CD4-positive, CD25-positive, alpha-beta regulatory T cell (primary cell): ENCODE measurements around the gene SLC6A6. TPM values are rescaled to one million over a fixed set of nuclear protein-coding genes. Genes with fewer than 3 reads are reported as not detected.
A peak's percentile ranks its signal among the peaks of the same experiment; 100 is the strongest.

Experiments
- ATAC-seq, 2 donors: fragments of 150-1000 bp; cut with Tn5 transposase; one replicate each; pipeline ENCODE4 v1.10.0; 2021; ENCODE audit warnings: low read depth in 2 of 2, moderate number of reproducible peaks in 2 of 2, moderate library complexity in 1 of 2
- DNase-seq, 3 donors: peaks; one replicate each; pipeline versions ENCODE4 v3.0.0 to v3.0.0-alpha.2; 2012 to 2022; ENCODE audit warnings: mixed read lengths in 1 of 3
- H3K27ac ChIP-seq: one replicate; pipeline ENCODE4 v1.7.0; 2013; ENCODE audit warnings: mild to moderate bottlenecking, low read length; ENCODE audit not compliant: insufficient read depth, poor library complexity, severe bottlenecking
- H3K27me3 ChIP-seq: one replicate; pipeline ENCODE4 v1.7.0; 2013; ENCODE audit warnings: low read length; ENCODE audit not compliant: control insufficient read depth, insufficient read depth
- H3K36me3 ChIP-seq: one replicate; pipeline ENCODE4 v1.7.0; 2013; ENCODE audit warnings: mild to moderate bottlenecking, low read length, moderate library complexity; ENCODE audit not compliant: control insufficient read depth, insufficient read depth
- H3K4me1 ChIP-seq: 2 replicates; pipeline ENCODE4 v1.7.0; 2013; ENCODE audit warnings: mild to moderate bottlenecking, low read length; ENCODE audit not compliant: insufficient read depth, control insufficient read depth, poor library complexity, severe bottlenecking
- H3K4me3 ChIP-seq: one replicate; pipeline ENCODE4 v1.7.0; 2013; ENCODE audit warnings: low read depth, mild to moderate bottlenecking, low read length, moderate library complexity
- H3K9me3 ChIP-seq, 2 experiments: 1 replicate in 1 of 2; 2 replicates in 1 of 2; pipeline ENCODE4 v1.7.0; 2013; ENCODE audit warnings: low read length in 2 of 2, mild to moderate bottlenecking in 1 of 2, moderate library complexity in 1 of 2; ENCODE audit not compliant: control insufficient read depth in 2 of 2
- H3K27ac Mint-ChIP-seq, 3 donors: one replicate each; pipeline ENCODE4 v1.8.0; 2020 to 2022; ENCODE audit warnings: mild to moderate bottlenecking in 3 of 3, mixed read lengths in 3 of 3, moderate library complexity in 2 of 3
- H3K27me3 Mint-ChIP-seq: one replicate; pipeline ENCODE4 v1.8.0; 2022; ENCODE audit warnings: mild to moderate bottlenecking, mixed read lengths
- H3K36me3 Mint-ChIP-seq: one replicate; pipeline ENCODE4 v1.8.0; 2020; ENCODE audit warnings: mixed read lengths
- H3K4me1 Mint-ChIP-seq, 4 donors: one replicate each; pipeline ENCODE4 v1.8.0; 2020 to 2022; ENCODE audit warnings: mixed read lengths in 4 of 4, mild to moderate bottlenecking in 1 of 4
- H3K4me3 Mint-ChIP-seq, 4 donors: one replicate each; pipeline ENCODE4 v1.8.0; 2020 to 2022; ENCODE audit warnings: mild to moderate bottlenecking in 4 of 4, mixed read lengths in 4 of 4, moderate library complexity in 3 of 4
- H3K9me3 Mint-ChIP-seq, 7 donors: one replicate each; pipeline ENCODE4 v1.8.0; 2020 to 2022; ENCODE audit warnings: mixed read lengths in 7 of 7, mild to moderate bottlenecking in 3 of 7, moderate library complexity in 2 of 7
- polyA plus RNA-seq, 4 donors: library from polyadenylated mRNA; unstranded; fragments of 300-500 nt; fragmentation: Illumina TruSeq; gene quantifications; one replicate each; pipeline ENCODE4 v1.2.3, GENCODE V29; 2021
- total RNA-seq: library from RNA; stranded (reverse); gene quantifications from one replicate; pipeline ENCODE4 v1.2.3, GENCODE V29; 2022

The SLC6A6 gene
- total and polyA plus RNA-seq, 5 donors from 2014 or later: 6.9 to 73.3 (median 9.1) TPM

DNA sequence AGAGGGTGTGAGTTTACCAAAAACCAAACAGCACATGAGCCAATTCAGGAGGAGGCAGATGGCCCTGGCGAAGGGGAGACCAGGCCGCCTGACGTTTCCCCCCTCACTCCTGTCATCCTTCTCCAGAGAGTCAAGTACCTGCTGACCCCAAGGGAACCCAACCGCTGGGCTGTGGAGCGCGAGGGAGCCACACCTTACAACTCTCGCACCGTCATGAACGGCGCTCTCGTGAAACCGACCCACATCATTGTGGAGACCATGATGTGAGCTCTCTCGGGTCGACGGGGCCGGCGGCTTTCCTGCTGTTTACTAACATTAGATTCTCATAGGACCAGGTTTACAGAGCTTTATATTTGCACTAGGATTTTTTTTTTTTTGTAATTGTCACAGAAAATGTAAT, 82.3 kb downstream of the SLC6A6 start:
- Mint-ChIP-seq H3K36me3 (peaks cover 46% of the 10 kb centered on the region), H3K9me3 (no peaks in the 10 kb centered on the region), H3K27ac (peak overlapping the region in 1 of 3 donors; percentile 63)

GRCh38 chr3:14485981-14486380, 83.6 kb downstream of the SLC6A6 start:
- no peak overlapping the region for H3K4me3 Mint-ChIP-seq
- ATAC-seq (no peak), DNase-seq (no peak)
- peaks cover 0 to 3% (median 0%) of the 10 kb centered on the region in 4 donors for H3K4me1 Mint-ChIP-seq
- peaks cover 49% of the 10 kb centered on the region for H3K36me3 Mint-ChIP-seq
- Histone ChIP-seq H3K27ac (no peak overlapping the region), H3K36me3 (peaks cover 71% of the 10 kb centered on the region), H3K4me1 (no peaks in the 10 kb centered on the region), H3K27me3 (no peaks in the 10 kb centered on the region), H3K9me3 (no peaks in the 10 kb centered on the region), H3K4me3 (no peak overlapping the region)
- H3K9me3 Mint-ChIP-seq: no peaks in the 10 kb centered on the region
- H3K27ac Mint-ChIP-seq: peak overlapping the region in 1 of 3 donors; percentile 83
- H3K27me3 Mint-ChIP-seq: no peaks in the 10 kb centered on the region

More for the DNA sequence above, 82.3 kb downstream of the SLC6A6 start:
- no peak overlapping the region for H3K27ac ChIP-seq
- H3K4me1 Mint-ChIP-seq: peaks cover 0 to 3% (median 0%) of the 10 kb centered on the region in 4 donors
- ATAC-seq: no peak
- no peak for DNase-seq
- no peaks in the 10 kb centered on the region for H3K9me3 ChIP-seq
- H3K27me3 Mint-ChIP-seq: no peaks in the 10 kb centered on the region
- H3K27me3 ChIP-seq: no peaks in the 10 kb centered on the region
- H3K4me3 ChIP-seq: no peak overlapping the region
- H3K4me3 Mint-ChIP-seq: no peak overlapping the region
- peaks cover 83% of the 10 kb centered on the region for H3K36me3 ChIP-seq
- H3K4me1 ChIP-seq: no peaks in the 10 kb centered on the region

DNA sequence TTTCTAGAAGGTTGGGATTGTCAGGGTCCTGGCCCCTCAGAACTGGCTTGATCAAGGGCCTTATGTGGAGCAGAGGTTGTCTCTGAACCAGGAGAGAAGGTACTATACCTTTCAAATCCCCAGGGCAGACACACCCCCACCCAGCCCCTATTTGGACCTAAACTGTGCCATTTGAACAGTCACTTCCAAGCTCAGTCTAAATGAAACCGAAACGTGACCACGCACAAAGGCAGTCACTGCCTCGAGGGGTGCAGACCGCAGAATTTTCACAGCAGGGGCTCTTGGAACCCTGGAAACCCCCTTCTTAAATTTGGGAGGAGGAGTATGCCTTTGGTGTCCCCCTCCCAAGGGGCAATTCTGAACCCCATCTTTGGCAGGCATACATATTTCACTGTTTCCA, 84.1 kb downstream of the SLC6A6 start:
- H3K4me3 Mint-ChIP-seq: no peak overlapping the region
- no peaks in the 10 kb centered on the region for H3K27me3 ChIP-seq

DNA sequence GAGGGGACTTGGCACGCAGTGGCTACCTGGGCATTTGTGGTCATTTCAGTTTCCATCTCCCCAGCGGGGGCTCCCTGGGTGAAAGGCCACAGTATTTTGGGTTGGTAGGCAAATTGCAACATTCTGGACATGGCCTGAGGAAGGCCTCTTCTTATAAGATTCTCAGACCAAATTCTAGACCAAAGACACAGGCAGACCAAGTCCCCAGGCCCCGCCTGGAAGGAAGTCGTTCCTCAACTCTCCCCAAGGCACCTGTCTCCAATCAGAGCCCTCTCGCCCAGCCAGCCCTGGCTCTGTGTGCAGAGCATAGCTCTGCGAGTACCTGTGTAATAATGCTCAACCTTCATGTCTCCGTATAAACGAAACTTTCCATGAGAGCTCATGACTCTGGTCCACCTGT, 84.7 kb downstream of the SLC6A6 start:
- H3K27ac Mint-ChIP-seq: peak overlapping the region; percentile 22 to 83 (median 34)
- Histone ChIP-seq H3K27ac (no peak overlapping the region), H3K36me3 (peaks cover 62% of the 10 kb centered on the region), H3K9me3 (no peaks in the 10 kb centered on the region), H3K4me3 (no peak overlapping the region), H3K4me1 (no peaks in the 10 kb centered on the region), H3K27me3 (no peaks in the 10 kb centered on the region)
- H3K4me1 Mint-ChIP-seq: peaks cover 0 to 3% (median 0%) of the 10 kb centered on the region in 4 donors
- H3K4me3 Mint-ChIP-seq: no peak overlapping the region
- peaks cover 42% of the 10 kb centered on the region for H3K36me3 Mint-ChIP-seq
- no peaks in the 10 kb centered on the region for H3K9me3 Mint-ChIP-seq
- H3K27me3 Mint-ChIP-seq: no peaks in the 10 kb centered on the region
- ATAC-seq: no peak
- DNase-seq: no peak

More for the DNA sequence above, 84.1 kb downstream of the SLC6A6 start:
- no peaks in the 10 kb centered on the region for H3K9me3 ChIP-seq
- H3K4me1 ChIP-seq: no peaks in the 10 kb centered on the region
- ATAC-seq: no peak
- Mint-ChIP-seq H3K4me1 (peaks cover 0 to 3% (median 0%) of the 10 kb centered on the region in 4 donors), H3K9me3 (no peaks in the 10 kb centered on the region), H3K27ac (peak overlapping the region; percentile 20 to 83 (median 34)), H3K27me3 (no peaks in the 10 kb centered on the region), H3K36me3 (peaks cover 46% of the 10 kb centered on the region)
- no peak overlapping the region for H3K27ac ChIP-seq
- H3K4me3 ChIP-seq: no peak overlapping the region
- peaks cover 68% of the 10 kb centered on the region for H3K36me3 ChIP-seq
- no peak for DNase-seq

DNA sequence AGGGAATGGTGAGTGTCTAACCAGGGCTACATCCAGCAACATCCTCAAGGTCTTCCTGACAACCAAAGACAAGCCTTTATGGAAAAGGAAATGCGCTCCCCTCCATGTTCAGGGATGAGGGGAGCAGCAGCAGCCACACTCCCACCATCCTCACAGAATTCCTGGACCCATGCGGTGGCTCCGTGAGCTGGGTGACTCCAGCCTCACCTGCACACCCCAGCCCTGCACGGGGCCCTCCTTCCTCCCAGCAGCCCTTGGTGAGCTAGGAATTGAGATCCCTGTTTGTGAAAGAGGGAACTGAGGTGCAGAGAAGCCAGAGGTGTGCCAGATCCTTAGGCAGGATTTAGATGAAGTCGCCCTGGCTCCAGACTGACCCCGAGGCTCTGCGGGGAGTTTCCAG, 85.4 kb downstream of the SLC6A6 start:
- H3K4me3 Mint-ChIP-seq: no peak overlapping the region
- Histone ChIP-seq H3K4me3 (no peak overlapping the region), H3K27me3 (no peaks in the 10 kb centered on the region), H3K9me3 (no peaks in the 10 kb centered on the region), H3K4me1 (no peaks in the 10 kb centered on the region), H3K27ac (no peak overlapping the region), H3K36me3 (peaks cover 54% of the 10 kb centered on the region)
- peaks cover 42% of the 10 kb centered on the region for H3K36me3 Mint-ChIP-seq
- H3K27me3 Mint-ChIP-seq: no peaks in the 10 kb centered on the region
- DNase-seq (no peak), ATAC-seq (no peak)
- H3K27ac Mint-ChIP-seq: no peak overlapping the region
- no peaks in the 10 kb centered on the region for H3K9me3 Mint-ChIP-seq
- peaks cover 0 to 3% (median 0%) of the 10 kb centered on the region in 4 donors for H3K4me1 Mint-ChIP-seq

GRCh38 chr3:14488286-14489041, 86.1 kb downstream of the SLC6A6 start:
- H3K27ac Mint-ChIP-seq: peak overlapping the region in 1 of 3 donors; percentile 56
- peaks cover 39% of the 10 kb centered on the region for H3K36me3 Mint-ChIP-seq
- DNase-seq (no peak), ATAC-seq (no peak)
- H3K9me3 Mint-ChIP-seq: no peaks in the 10 kb centered on the region
- no peak overlapping the region for H3K4me3 Mint-ChIP-seq
- H3K27me3 ChIP-seq: no peaks in the 10 kb centered on the region
- no peak overlapping the region for H3K4me3 ChIP-seq
- H3K27ac ChIP-seq: no peak overlapping the region
- peaks cover 48% of the 10 kb centered on the region for H3K36me3 ChIP-seq
- no peaks in the 10 kb centered on the region for H3K4me1 ChIP-seq
- no peaks in the 10 kb centered on the region for H3K9me3 ChIP-seq
- no peaks in the 10 kb centered on the region for H3K27me3 Mint-ChIP-seq
- no peaks in the 10 kb centered on the region for H3K4me1 Mint-ChIP-seq

DNA sequence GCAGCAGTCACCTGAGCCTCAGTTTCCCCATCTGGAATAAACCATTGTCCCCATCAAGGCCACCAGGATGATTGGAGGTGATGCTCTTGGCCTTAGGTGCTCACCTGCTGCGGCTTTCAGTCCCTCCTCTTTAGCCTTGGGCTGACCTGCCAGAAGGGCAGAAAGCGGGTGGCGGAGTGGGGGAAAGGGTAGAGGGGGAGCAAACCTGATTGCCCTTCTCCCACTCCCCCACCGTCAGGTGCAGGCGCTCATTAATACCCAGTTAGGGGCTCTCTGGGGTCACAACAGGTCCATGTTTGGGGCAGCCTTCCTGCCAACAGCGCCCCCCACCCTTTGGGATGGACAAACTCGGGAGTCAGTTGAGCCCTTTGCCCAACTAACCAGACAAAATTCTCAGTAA, 87.2 kb downstream of the SLC6A6 start:
- ATAC-seq (no peak), DNase-seq (no peak)
- Mint-ChIP-seq H3K27ac (no peak overlapping the region), H3K27me3 (no peaks in the 10 kb centered on the region), H3K9me3 (no peaks in the 10 kb centered on the region), H3K4me3 (no peak overlapping the region), H3K4me1 (no peaks in the 10 kb centered on the region), H3K36me3 (peaks cover 33% of the 10 kb centered on the region)
- Histone ChIP-seq H3K27ac (no peak overlapping the region), H3K36me3 (peaks cover 36% of the 10 kb centered on the region), H3K4me1 (no peaks in the 10 kb centered on the region), H3K9me3 (no peaks in the 10 kb centered on the region), H3K27me3 (no peaks in the 10 kb centered on the region), H3K4me3 (no peak overlapping the region)

GRCh38 chr3:14490255-14490654, 87.8 kb downstream of the SLC6A6 start:
- peaks cover 30% of the 10 kb centered on the region for H3K36me3 ChIP-seq
- Mint-ChIP-seq H3K27ac (peak overlapping the region in 2 of 3 donors; percentile 23 to 52), H3K36me3 (peaks cover 28% of the 10 kb centered on the region), H3K27me3 (no peaks in the 10 kb centered on the region), H3K4me3 (no peak overlapping the region), H3K4me1 (no peaks in the 10 kb centered on the region), H3K9me3 (no peaks in the 10 kb centered on the region)
- no peak overlapping the region for H3K4me3 ChIP-seq
- no peak for DNase-seq
- H3K4me1 ChIP-seq: no peaks in the 10 kb centered on the region
- no peak for ATAC-seq
- no peaks in the 10 kb centered on the region for H3K9me3 ChIP-seq
- no peak overlapping the region for H3K27ac ChIP-seq
- H3K27me3 ChIP-seq: no peaks in the 10 kb centered on the region
